GM12892 (cell line): ENCODE results near the gene NFIL3.

Source experiments
- POLR2A ChIP-seq: IDR thresholded peaks from 2 replicates; pipeline ENCODE4 v1.6.1; 2011; ENCODE audit warnings: low read depth, low read length, control low read depth
- TAF1 ChIP-seq: IDR thresholded peaks from 2 replicates; pipeline ENCODE4 v1.6.1; 2011; ENCODE audit warnings: low read depth, mild to moderate bottlenecking, control low read depth, low read length, borderline replicate concordance

DNA sequence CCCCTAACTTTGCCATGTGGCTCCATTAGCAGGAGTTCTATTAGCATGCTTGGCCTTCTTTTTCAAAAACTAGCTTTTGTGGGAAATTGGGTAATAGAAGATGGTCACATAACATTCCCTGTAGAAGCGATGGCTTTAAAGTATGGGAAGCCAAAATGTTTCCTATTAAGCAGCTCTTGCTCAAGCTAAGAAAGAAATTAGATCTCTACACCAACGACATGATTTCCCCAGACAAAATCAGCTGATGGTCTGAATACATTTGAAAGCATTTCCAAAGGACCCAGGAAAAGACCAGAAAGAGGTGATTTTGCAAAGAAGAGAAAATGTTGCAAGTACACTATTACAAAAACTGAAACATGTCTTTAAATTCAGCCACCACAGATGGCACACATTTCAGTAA lies 4.8 kb upstream of the NFIL3 start:
- TF ChIP-seq POLR2A (no peak), TAF1 (no peak)
